GM12878 (cell line): Measurements from ENCODE around the gene SMTNL2. TPM values are rescaled to one million over a fixed set of nuclear protein-coding genes. Genes with fewer than 3 reads are reported as not detected.
A peak's percentile ranks its signal among the peaks of the same experiment; 100 is the strongest.

Source experiments
- ATAC-seq: fragments of 200-7000 bp; cut with Tn5 transposase; 3 replicates; pipeline ENCODE4 v1.9.1; 2020; ENCODE audit warnings: mild to moderate bottlenecking, moderate library complexity
- BruUV-seq: library from RNA; stranded (reverse); fragments of 400-500 nt; replicated peaks from 2 replicates; lab custom pipeline; 2021; lab: Mats Ljungman, UMichigan
- CTCF ChIA-PET: fragments of 300-600 bp; sonication (Branson Sonifier 250); formaldehyde crosslinking; extraction: SDS; loops from one replicate; lab custom pipeline; 2021; ENCODE audit warnings: inconsistent platforms; lab: Yijun Ruan, JAX
- POLR2A ChIA-PET: fragments of 350-600 bp; formaldehyde crosslinking; extraction: SDS; loops from one replicate; lab custom pipeline; 2021; ENCODE audit warnings: inconsistent platforms; lab: Charles Lee
- RAD21 ChIA-PET: fragments of 300-600 bp; sonication (Branson Sonifier 250); formaldehyde crosslinking; loops from one replicate; lab custom pipeline; 2023; ENCODE audit warnings: antibody characterized with exemption; ENCODE audit not compliant: unreplicated experiment; lab: Charles Lee
- SMC1A ChIA-PET: fragments of 300-600 bp; sonication (Branson Sonifier 250); formaldehyde crosslinking; loops from one replicate; lab custom pipeline; 2023; ENCODE audit not compliant: unreplicated experiment, uncharacterized antibody; lab: Charles Lee
- DNase-seq: peaks from one replicate; pipeline ENCODE4 v3.0.0-alpha.2; 2011; ENCODE audit warnings: low read depth, low spot score
- FAIRE-seq: peaks from 3 replicates; lab custom pipeline; 2011; peaks lifted over from hg19 to GRCh38; lab: Jason Lieb, UNC
- H2AFZ ChIP-seq: 2 replicates; pipeline ENCODE4 v1.6.0; 2011; ENCODE audit warnings: low read depth, low read length, control low read depth; ENCODE audit not compliant: control insufficient read depth
- H3K27ac ChIP-seq: 2 replicates; pipeline ENCODE4 v1.5.1; 2011; ENCODE audit warnings: control low read depth; ENCODE audit not compliant: control insufficient read depth, insufficient read depth
- H3K27me3 ChIP-seq, 2 experiments: replicated peaks in 1 of 2; 2 replicates each; pipeline versions ENCODE4 v1.6.0 to v1.6.1; 2011; ENCODE audit warnings: low read length in 1 of 2; ENCODE audit not compliant: control insufficient read depth in 2 of 2, insufficient read depth in 2 of 2
- H3K36me3 ChIP-seq, 2 experiments: 2 replicates each; pipeline ENCODE4 v1.5.1; 2011; ENCODE audit warnings: low read length in 1 of 2; ENCODE audit not compliant: control insufficient read depth in 2 of 2, insufficient read depth in 2 of 2
- H3K4me1 ChIP-seq: 2 replicates; pipeline ENCODE4 v1.6.1; 2011; ENCODE audit warnings: mild to moderate bottlenecking, low read length, moderate library complexity, mixed read lengths; ENCODE audit not compliant: control insufficient read depth, insufficient read depth
- H3K4me2 ChIP-seq: 2 replicates; pipeline ENCODE4 v1.6.0; 2011; ENCODE audit warnings: control low read depth; ENCODE audit not compliant: control insufficient read depth, insufficient read depth
- H3K4me3 ChIP-seq: fragments of 200-600 bp; sonication (generic); 2 replicates; pipeline ENCODE4 v1.5.1; 2016
- H3K79me2 ChIP-seq: 2 replicates; pipeline ENCODE4 v1.6.0; 2011; ENCODE audit warnings: low read length; ENCODE audit not compliant: control insufficient read depth, insufficient read depth
- H3K9ac ChIP-seq: 2 replicates; pipeline ENCODE4 v1.8.0; 2011; ENCODE audit warnings: low read length, control low read depth, mixed read lengths; ENCODE audit not compliant: control insufficient read depth, insufficient read depth
- H3K9me3 ChIP-seq: replicated peaks from 3 replicates; pipeline ENCODE4 v1.5.1; 2011; ENCODE audit warnings: mild to moderate bottlenecking, low read length; ENCODE audit not compliant: control insufficient read depth, insufficient read depth
- H4K20me1 ChIP-seq: 2 replicates; pipeline ENCODE4 v1.6.0; 2011; ENCODE audit not compliant: control insufficient read depth, insufficient read depth
- ATF2 ChIP-seq: IDR thresholded peaks from 2 replicates; pipeline ENCODE4 v1.6.1; 2012; ENCODE audit warnings: low read length, inconsistent platforms
- CREM ChIP-seq: IDR thresholded peaks from 2 replicates; pipeline ENCODE4 v1.6.1; 2014; ENCODE audit warnings: antibody characterized with exemption, low read depth
- EP300 ChIP-seq, 2 experiments: fragments of 150-350 bp in 1 of 2; IDR thresholded peaks; 2 replicates each; pipeline ENCODE4 v1.6.1; 2011 to 2012; ENCODE audit warnings: low read depth in 2 of 2, low read length in 2 of 2, borderline replicate concordance in 1 of 2, improper control_type of control experiment in 1 of 2, inconsistent platforms in 1 of 2; ENCODE audit not compliant: control insufficient read depth in 1 of 2
- FOS ChIP-seq: IDR thresholded peaks from 3 replicates; pipeline ENCODE4 v1.6.1; 2011; ENCODE audit warnings: borderline replicate concordance; ENCODE audit not compliant: insufficient read length; ENCODE audit errors: extremely low read depth
- NR2C2 ChIP-seq: IDR thresholded peaks from 2 replicates; pipeline ENCODE4 v1.6.1; 2011; ENCODE audit warnings: borderline replicate concordance, low read depth; ENCODE audit not compliant: control insufficient read depth, insufficient read length
- RAD21 ChIP-seq: IDR thresholded peaks from 2 replicates; pipeline ENCODE4 v1.6.1; 2011; ENCODE audit warnings: mild to moderate bottlenecking, low read depth, low read length, moderate library complexity; ENCODE audit not compliant: insufficient read depth
- RELA ChIP-seq: fragments of 450-650 bp; IDR thresholded peaks from 2 replicates; pipeline ENCODE4 v1.8.0; 2014; ENCODE audit warnings: borderline replicate concordance; ENCODE audit not compliant: partially characterized antibody
- REST ChIP-seq: IDR thresholded peaks from 2 replicates; pipeline ENCODE4 v1.6.1; 2012; ENCODE audit warnings: mild to moderate bottlenecking, low read depth, low read length
- SRF ChIP-seq, 2 experiments: IDR thresholded peaks; 2 replicates each; pipeline ENCODE4 v1.6.1; 2011; ENCODE audit warnings: low read depth in 2 of 2, low read length in 2 of 2, mild to moderate bottlenecking in 1 of 2, moderate library complexity in 1 of 2
- WGBS: methylation state at CpG from one replicate; pipeline ENCODE4 v1.1.6; 2016; ENCODE audit warnings: low lambda C conversion rate; ENCODE audit not compliant: insufficient replicate concordance, insufficient coverage; ENCODE audit errors: missing lambda C conversion rate; 5-methylcytosine and 5-hydroxymethylcytosine counted together
- in situ Hi-C: fragments of 300-500 bp; cut with MboI; formaldehyde crosslinking; loops from 9 replicates; pipeline ENCODE4 v1.14.3; 2018; ENCODE audit warnings: mixed read lengths
- intact Hi-C: fragments of 100-400 bp; cut with micrococcal nuclease; formaldehyde crosslinking; loops from one replicate; pipeline ENCODE4 v1.14.2; 2022; ENCODE audit not compliant: unreplicated experiment
- polyA plus RNA-seq, 11 experiments: library from polyadenylated mRNA; depleted of rRNA in 4 of 11; unstranded in 6 of 11; stranded (reverse) in 5 of 11; fragments of >200 nt; fragmentation: Nextera tagmentation in 4 of 11; fragmentation: Illumina TruSeq in 1 of 11; extraction: Ambion mirVana in 4 of 11; extraction: Trizol in 1 of 11; gene quantifications; 1 replicate in 1 of 11; 2 replicates in 10 of 11; pipeline versions ENCODE4 v1.2.1 to v1.2.3, GENCODE V29; 2011 to 2016; ENCODE audit warnings: inconsistent platforms in 2 of 11, missing spikeins in 2 of 11, low read depth in 1 of 11
- total RNA-seq, 4 experiments: library from RNA; depleted of rRNA in 3 of 4; stranded (reverse); fragments of >200 nt in 3 of 4; fragmentation: Illumina TruSeq in 1 of 4; extraction: Trizol in 1 of 4; gene quantifications; 2 replicates each; pipeline versions ENCODE4 v1.2.1 to v1.2.3, GENCODE V29; 2013 to 2021

Gene SMTNL2
- total and polyA plus RNA-seq, 10 of the 15 experiments (the other 5 are each of a cell fraction or from before 2014, with no cell fraction given): not detected

GRCh38 chr17:4556996-4557395 is 27.3 kb upstream of the SMTNL2 start:
- Histone ChIP-seq H3K79me2 (peaks cover 27% of the 10 kb centered on the region), H3K9ac (no peak overlapping the region; the same call in 1 of the 2 replicates), H3K36me3 (peaks cover 4 to 11% of the 10 kb centered on the region in 2 experiments; a peak in 3 of 4 replicates), H3K4me1 (peaks cover 37% of the 10 kb centered on the region), H2AFZ (peak overlapping the region; percentile 48), H3K27me3 (no peaks in the 10 kb centered on the region), H3K4me3 (no peak overlapping the region), H3K4me2 (0 out of 2 replicates have a peak overlapping the region, but pooled peaks have one; percentile 90), H4K20me1 (no peaks in the 10 kb centered on the region), H3K27ac (no peak overlapping the region), H3K9me3 (no peaks in the 10 kb centered on the region)
- WGBS: 72% methylated on average over 4 of the region's 4 CpGs
- intact Hi-C loops (no loop called here), in situ Hi-C loops (no loop called here)
- CTCF ChIA-PET: interaction anchor here (0.6 to 5.8 kb wide), 6 partner anchors 10 to 352 kb away, joined by 3 to 60 read pairs (median 4); no protein-coding TSS in a partner anchor
- SMC1A ChIA-PET: no interaction called here
- ATAC-seq (no peak), FAIRE-seq (no peak), DNase-seq (no peak)
- POLR2A ChIA-PET: interaction anchor here (0.7 to 0.9 kb wide), 2 partner anchors 8 to 270 kb away, joined by 4 to 5 read pairs; no protein-coding TSS in a partner anchor
- TF ChIP-seq ATF2 (no peak), RELA (no peak), REST (no peak), CREM (no peak), FOS (no peak), RAD21 (no peak), EP300 (IDR thresholded peaks at IDR 0.05; ENCODE audit: borderline replicate concordance in 1 of 2, control insufficient read depth in 1 of 2, low read depth in 2 of 2, low read length in 2 of 2) (no peak), NR2C2 (no peak), SRF (IDR thresholded peaks at IDR 0.05; ENCODE audit: low read depth in 2 of 2, low read length in 2 of 2) (no peak)
- RAD21 ChIA-PET: interaction anchor here (0.6 to 1.0 kb wide), 2 partner anchors 10 to 17 kb away, joined by 3 to 4 read pairs; no protein-coding TSS in a partner anchor
- no TSS peak for BruUV-seq
